Lung (tissue), 12 donors: Measurements from ENCODE around the gene PPP1R9B. TPM values are rescaled to one million over a fixed set of nuclear protein-coding genes. Genes with fewer than 3 reads are reported as not detected.

ENCODE experiments used
- ATAC-seq: fragments of 200-7000 bp; cut with Tn5 transposase; one replicate; pipeline ENCODE4 v1.9.1; 2020; ENCODE audit warnings: moderate number of reproducible peaks; ENCODE audit not compliant: insufficient read depth, low FRiP score
- DNase-seq, 3 donors: peaks; one replicate each; pipeline ENCODE4 v3.0.0-alpha.2; 2013 to 2017
- H3K27ac ChIP-seq, 2 donors: one replicate each; pipeline ENCODE4 v1.5.1; 2013; ENCODE audit warnings: mild to moderate bottlenecking in 2 of 2, moderate library complexity in 2 of 2, control low read depth in 1 of 2, inconsistent platforms in 1 of 2, low read depth in 1 of 2, low read length in 1 of 2
- H3K27me3 ChIP-seq, 3 donors: one replicate each; pipeline ENCODE4 v1.5.1; 2013; ENCODE audit warnings: low read length in 2 of 3; ENCODE audit not compliant: control insufficient read depth in 3 of 3, insufficient read depth in 3 of 3
- H3K36me3 ChIP-seq, 4 donors: one replicate each; pipeline ENCODE4 v1.5.1; 2013; ENCODE audit warnings: low read length in 4 of 4, mild to moderate bottlenecking in 1 of 4, moderate library complexity in 1 of 4; ENCODE audit not compliant: control insufficient read depth in 4 of 4, insufficient read depth in 4 of 4
- H3K4me1 ChIP-seq, 5 donors: one replicate each; pipeline ENCODE4 v1.5.1; 2013; ENCODE audit warnings: low read length in 5 of 5, mild to moderate bottlenecking in 2 of 5, moderate library complexity in 1 of 5; ENCODE audit not compliant: control insufficient read depth in 5 of 5, insufficient read depth in 5 of 5
- H3K4me3 ChIP-seq: one replicate; pipeline ENCODE4 v1.5.1; 2013; ENCODE audit warnings: mild to moderate bottlenecking, control low read depth, moderate library complexity
- H3K9ac ChIP-seq, 2 donors: one replicate each; pipeline ENCODE4 v1.5.1; 2013; ENCODE audit warnings: low read length in 2 of 2, control low read depth in 1 of 2; ENCODE audit not compliant: insufficient read depth in 1 of 2
- H3K9me3 ChIP-seq, 4 donors: one replicate each; pipeline ENCODE4 v1.5.1; 2013; ENCODE audit warnings: low read length in 3 of 4, mild to moderate bottlenecking in 1 of 4, moderate library complexity in 1 of 4; ENCODE audit not compliant: control insufficient read depth in 4 of 4, insufficient read depth in 3 of 4
- WGBS, 2 donors: extraction: QIAGEN DNeasy Blood & Tissue Kit; methylation state at CpG; one replicate each; pipeline ENCODE4 v1.1.7; 2013; 5-methylcytosine and 5-hydroxymethylcytosine counted together
- polyA plus RNA-seq, 2 donors: library from polyadenylated mRNA; stranded (reverse); fragments of 200-250 nt; gene quantifications; one replicate each; pipeline ENCODE4 v1.2.1, GENCODE V29; 2013
- total RNA-seq, 2 donors: library from RNA; depleted of rRNA in 1 of 2; stranded (reverse); fragments of >200 nt in 1 of 2; gene quantifications; one replicate each; pipeline ENCODE4 v1.2.1, GENCODE V29; 2014 to 2021
- TF ChIP-seq, protein P1 (sequence below): IDR thresholded peaks from 2 replicates; pipeline ENCODE4 v1.5.1; 2012; ENCODE audit warnings: mild to moderate bottlenecking; ENCODE audit errors: control extremely low read depth, extremely low read depth
- donor health status: control.
- donor health status: control.
- donor health status: Bipolar disorder and iron deficiency.
- donor health status: healthy.
- donor health status: DM: yes; HTN: yes; CAD: no.

PPP1R9B gene
- total and polyA plus RNA-seq, 4 donors: 31.7 to 77.4 (median 49.8) TPM

DNA sequence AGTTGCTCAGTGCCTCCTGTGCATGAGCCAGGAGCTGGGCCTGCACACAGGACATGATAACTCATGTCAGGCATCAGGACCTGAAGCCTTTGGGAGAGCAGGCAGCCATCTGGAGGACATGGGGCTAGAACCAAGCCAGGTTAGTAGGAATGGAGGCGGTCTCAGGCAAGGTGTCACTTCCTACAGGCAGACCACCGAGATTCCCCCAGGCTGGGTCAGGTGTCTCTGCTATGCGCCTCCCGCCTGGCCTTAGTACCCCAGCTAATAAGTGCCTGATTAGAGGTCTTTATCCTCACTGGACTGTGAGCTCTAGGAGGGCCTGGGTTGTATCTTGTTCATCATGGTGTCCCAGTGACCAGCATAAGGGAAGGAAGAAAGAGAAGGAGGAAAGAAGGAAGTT is 36.1 kb downstream of the PPP1R9B start:
- peaks cover 0 to 14% (median 4%) of the 10 kb centered on the region in 5 donors for H3K4me1 ChIP-seq

DNA sequence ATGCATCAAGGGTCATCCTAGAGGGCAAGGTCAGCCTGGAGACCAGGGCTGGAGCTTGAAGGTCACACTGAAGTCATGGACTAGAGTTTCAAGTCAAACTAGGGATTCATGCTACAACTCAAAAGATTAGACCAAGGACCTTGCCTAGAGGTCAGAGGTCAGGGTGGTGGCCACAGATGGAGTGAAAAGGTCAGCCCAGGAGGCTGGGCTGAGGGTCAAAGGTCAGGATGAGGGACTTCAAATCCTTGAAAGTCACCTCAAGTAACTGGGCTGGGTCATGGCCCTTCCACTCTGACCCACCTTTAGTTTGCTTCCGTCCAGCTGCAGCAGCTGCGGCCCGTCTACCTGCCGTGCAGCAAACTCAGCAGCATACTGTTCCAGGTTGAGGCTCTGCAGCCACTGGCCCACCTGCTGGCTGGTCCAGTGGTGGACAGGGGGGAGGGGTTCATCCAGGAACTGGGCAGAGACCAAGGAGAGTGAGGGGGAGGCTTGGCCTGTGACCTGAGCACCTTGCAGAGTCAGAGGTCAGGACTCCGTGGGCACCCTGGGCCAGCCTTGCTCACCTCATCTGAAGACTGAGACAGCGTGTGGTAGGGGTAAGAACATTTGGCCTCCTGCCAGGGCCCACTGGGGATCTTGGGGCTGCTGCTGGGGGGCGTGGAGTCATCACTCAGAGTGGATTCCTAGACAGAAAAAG is 36.7 kb downstream of the PPP1R9B start:
- peak overlapping the region in 1 of 2 donors; percentile 93 for H3K27ac ChIP-seq
- no peak overlapping the region for H3K4me3 ChIP-seq
- DNase-seq (no peak), ATAC-seq (no peak)
- H3K36me3 ChIP-seq: peaks cover 0 to 21% (median 6%) of the 10 kb centered on the region in 4 donors
- 87 to 92% methylated on average over 7 of the region's 7 CpGs for WGBS, 2 donors
- TF ChIP-seq, protein P1, sequence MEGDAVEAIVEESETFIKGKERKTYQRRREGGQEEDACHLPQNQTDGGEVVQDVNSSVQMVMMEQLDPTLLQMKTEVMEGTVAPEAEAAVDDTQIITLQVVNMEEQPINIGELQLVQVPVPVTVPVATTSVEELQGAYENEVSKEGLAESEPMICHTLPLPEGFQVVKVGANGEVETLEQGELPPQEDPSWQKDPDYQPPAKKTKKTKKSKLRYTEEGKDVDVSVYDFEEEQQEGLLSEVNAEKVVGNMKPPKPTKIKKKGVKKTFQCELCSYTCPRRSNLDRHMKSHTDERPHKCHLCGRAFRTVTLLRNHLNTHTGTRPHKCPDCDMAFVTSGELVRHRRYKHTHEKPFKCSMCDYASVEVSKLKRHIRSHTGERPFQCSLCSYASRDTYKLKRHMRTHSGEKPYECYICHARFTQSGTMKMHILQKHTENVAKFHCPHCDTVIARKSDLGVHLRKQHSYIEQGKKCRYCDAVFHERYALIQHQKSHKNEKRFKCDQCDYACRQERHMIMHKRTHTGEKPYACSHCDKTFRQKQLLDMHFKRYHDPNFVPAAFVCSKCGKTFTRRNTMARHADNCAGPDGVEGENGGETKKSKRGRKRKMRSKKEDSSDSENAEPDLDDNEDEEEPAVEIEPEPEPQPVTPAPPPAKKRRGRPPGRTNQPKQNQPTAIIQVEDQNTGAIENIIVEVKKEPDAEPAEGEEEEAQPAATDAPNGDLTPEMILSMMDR: no peak
- H3K4me1 ChIP-seq: peaks cover 0 to 14% (median 4%) of the 10 kb centered on the region in 5 donors
- no peaks in the 10 kb centered on the region for H3K9me3 ChIP-seq
- no peak overlapping the region for H3K9ac ChIP-seq
- no peaks in the 10 kb centered on the region for H3K27me3 ChIP-seq

More for the DNA sequence above, 36.1 kb downstream of the PPP1R9B start:
- H3K27ac ChIP-seq: peak overlapping the region in 1 of 2 donors; percentile 24
- WGBS, 2 donors: 81 to 82% methylated on average over 4 of the region's 4 CpGs
- H3K9me3 ChIP-seq: no peaks in the 10 kb centered on the region
- DNase-seq (no peak), ATAC-seq (no peak)
- H3K27me3 ChIP-seq: no peaks in the 10 kb centered on the region
- no peak overlapping the region for H3K9ac ChIP-seq
- H3K4me3 ChIP-seq: no peak overlapping the region
- H3K36me3 ChIP-seq: peaks cover 0 to 15% (median 3%) of the 10 kb centered on the region in 4 donors
- TF ChIP-seq, protein P1: no peak

DNA sequence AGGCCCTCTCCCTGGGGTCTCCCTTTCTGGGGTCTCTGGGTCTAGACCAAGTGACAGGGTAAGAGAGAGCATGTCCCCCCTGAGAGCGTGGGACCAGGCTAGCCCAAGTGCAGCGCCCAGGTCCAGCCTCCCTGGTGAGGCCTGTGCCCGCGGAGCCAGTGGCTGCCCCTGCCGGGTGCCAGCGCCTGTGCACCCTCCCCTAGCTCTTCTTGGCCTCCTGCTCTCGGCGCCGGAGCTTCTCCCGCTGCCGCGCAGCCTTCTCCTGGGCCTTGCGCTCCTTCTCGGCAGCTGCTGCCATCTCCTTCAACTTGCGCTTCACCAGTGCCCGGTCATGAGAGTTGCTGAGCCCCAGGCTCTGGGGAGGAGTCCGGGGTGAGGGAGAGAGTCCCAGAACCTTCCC is 37.8 kb downstream of the PPP1R9B start:
- TF ChIP-seq, protein P1: no peak
- H3K9ac ChIP-seq: no peak overlapping the region
- H3K9me3 ChIP-seq: no peaks in the 10 kb centered on the region
- no peak overlapping the region for H3K4me3 ChIP-seq
- H3K27ac ChIP-seq: peak overlapping the region; percentile 62 to 93
- 76 to 91% methylated on average over 14 to 17 of the region's 17 CpGs for WGBS, 2 donors
- ATAC-seq: no peak
- H3K27me3 ChIP-seq: no peaks in the 10 kb centered on the region
- no peak for DNase-seq
- H3K4me1 ChIP-seq: peaks cover 0 to 14% (median 4%) of the 10 kb centered on the region in 5 donors
- H3K36me3 ChIP-seq: peaks cover 0 to 32% (median 13%) of the 10 kb centered on the region in 4 donors
